Activated CD4-positive, alpha-beta T cell treated with anti-CD3 and anti-CD28 coated beads for 24 hours (primary cell): ENCODE data around the gene GFOD2.

ENCODE experiments used
- DNase-seq, 2 donors: peaks; one replicate each; pipeline ENCODE4 v3.0.0-alpha.2; 2020; ENCODE audit warnings: low read depth in 2 of 2

GFOD2 gene

GRCh38 chr16:67658849-67659674 lies 60.1 kb downstream of the GFOD2 start:
- DNase-seq = no peak

GRCh38 chr16:67657751-67658518 lies 61.2 kb downstream of the GFOD2 start:
- DNase-seq = no peak

- no peak for DNase-seq
Observed at GRCh38 chr16:67657017-67657608, 62.0 kb downstream of the GFOD2 start.

- DNase-seq = no peak
Observed at GRCh38 chr16:67656344-67657016, 62.6 kb downstream of the GFOD2 start.

GRCh38 chr16:67655363-67655762 lies 63.8 kb downstream of the GFOD2 start:
- DNase-seq = no peak

- DNase-seq = no peak
Observed at GRCh38 chr16:67654403-67654911, 64.7 kb downstream of the GFOD2 start.

GRCh38 chr16:67653789-67654402 lies 65.2 kb downstream of the GFOD2 start:
- DNase-seq = no peak

GRCh38 chr16:67653128-67653788 lies 65.9 kb downstream of the GFOD2 start:
- no peak for DNase-seq

GRCh38 chr16:67652578-67653127 lies 66.5 kb downstream of the GFOD2 start:
- DNase-seq = no peak

- DNase-seq = no peak
Observed at GRCh38 chr16:67651847-67652246, 67.3 kb downstream of the GFOD2 start.

- DNase-seq = no peak
Observed at GRCh38 chr16:67651039-67651438, 68.1 kb downstream of the GFOD2 start.

GRCh38 chr16:67650023-67650422 lies 69.1 kb downstream of the GFOD2 start:
- DNase-seq = no peak

- no peak for DNase-seq
Observed at GRCh38 chr16:67649494-67649931, 69.6 kb downstream of the GFOD2 start.

- no peak for DNase-seq
Observed at GRCh38 chr16:67648764-67649407, 70.2 kb downstream of the GFOD2 start.

- no peak for DNase-seq
Observed at GRCh38 chr16:67648088-67648763, 70.9 kb downstream of the GFOD2 start.

GRCh38 chr16:67647681-67648080 lies 71.4 kb downstream of the GFOD2 start:
- DNase-seq = no peak

- DNase-seq = no peak
Observed at GRCh38 chr16:67647111-67647651, 71.9 kb downstream of the GFOD2 start.

GRCh38 chr16:67645397-67646121 lies 73.6 kb downstream of the GFOD2 start:
- DNase-seq = no peak
